GM12878 (cell line): ENCODE data around the gene ACER3. TPM values are rescaled to one million over a fixed set of nuclear protein-coding genes. Genes with fewer than 3 reads are reported as not detected.

Source experiments
- ATAC-seq: fragments of 200-7000 bp; cut with Tn5 transposase; 3 replicates; pipeline ENCODE4 v1.9.1; 2020; ENCODE audit warnings: mild to moderate bottlenecking, moderate library complexity
- BruUV-seq: library from RNA; stranded (reverse); fragments of 400-500 nt; replicated peaks from 2 replicates; lab custom pipeline; 2021; lab: Mats Ljungman, UMichigan
- CTCF ChIA-PET: fragments of 300-600 bp; sonication (Branson Sonifier 250); formaldehyde crosslinking; extraction: SDS; loops from one replicate; lab custom pipeline; 2021; ENCODE audit warnings: inconsistent platforms; lab: Yijun Ruan, JAX
- POLR2A ChIA-PET: fragments of 350-600 bp; formaldehyde crosslinking; extraction: SDS; loops from one replicate; lab custom pipeline; 2021; ENCODE audit warnings: inconsistent platforms; lab: Charles Lee
- RAD21 ChIA-PET: fragments of 300-600 bp; sonication (Branson Sonifier 250); formaldehyde crosslinking; loops from one replicate; lab custom pipeline; 2023; ENCODE audit warnings: antibody characterized with exemption; ENCODE audit not compliant: unreplicated experiment; lab: Charles Lee
- SMC1A ChIA-PET: fragments of 300-600 bp; sonication (Branson Sonifier 250); formaldehyde crosslinking; loops from one replicate; lab custom pipeline; 2023; ENCODE audit not compliant: unreplicated experiment, uncharacterized antibody; lab: Charles Lee
- DNase-seq: peaks from one replicate; pipeline ENCODE4 v3.0.0-alpha.2; 2011; ENCODE audit warnings: low read depth, low spot score
- FAIRE-seq: peaks from 3 replicates; lab custom pipeline; 2011; peaks lifted over from hg19 to GRCh38; lab: Jason Lieb, UNC
- H2AFZ ChIP-seq: 2 replicates; pipeline ENCODE4 v1.6.0; 2011; ENCODE audit warnings: low read depth, low read length, control low read depth; ENCODE audit not compliant: control insufficient read depth
- H3K27ac ChIP-seq: 2 replicates; pipeline ENCODE4 v1.5.1; 2011; ENCODE audit warnings: control low read depth; ENCODE audit not compliant: control insufficient read depth, insufficient read depth
- H3K27me3 ChIP-seq, 2 experiments: replicated peaks in 1 of 2; 2 replicates each; pipeline versions ENCODE4 v1.6.0 to v1.6.1; 2011; ENCODE audit warnings: low read length in 1 of 2; ENCODE audit not compliant: control insufficient read depth in 2 of 2, insufficient read depth in 2 of 2
- H3K36me3 ChIP-seq, 2 experiments: 2 replicates each; pipeline ENCODE4 v1.5.1; 2011; ENCODE audit warnings: low read length in 1 of 2; ENCODE audit not compliant: control insufficient read depth in 2 of 2, insufficient read depth in 2 of 2
- H3K4me1 ChIP-seq: 2 replicates; pipeline ENCODE4 v1.6.1; 2011; ENCODE audit warnings: mild to moderate bottlenecking, low read length, moderate library complexity, mixed read lengths; ENCODE audit not compliant: control insufficient read depth, insufficient read depth
- H3K4me2 ChIP-seq: 2 replicates; pipeline ENCODE4 v1.6.0; 2011; ENCODE audit warnings: control low read depth; ENCODE audit not compliant: control insufficient read depth, insufficient read depth
- H3K4me3 ChIP-seq: fragments of 200-600 bp; sonication (generic); 2 replicates; pipeline ENCODE4 v1.5.1; 2016
- H3K79me2 ChIP-seq: 2 replicates; pipeline ENCODE4 v1.6.0; 2011; ENCODE audit warnings: low read length; ENCODE audit not compliant: control insufficient read depth, insufficient read depth
- H3K9ac ChIP-seq: 2 replicates; pipeline ENCODE4 v1.8.0; 2011; ENCODE audit warnings: low read length, control low read depth, mixed read lengths; ENCODE audit not compliant: control insufficient read depth, insufficient read depth
- H3K9me3 ChIP-seq: replicated peaks from 3 replicates; pipeline ENCODE4 v1.5.1; 2011; ENCODE audit warnings: mild to moderate bottlenecking, low read length; ENCODE audit not compliant: control insufficient read depth, insufficient read depth
- H4K20me1 ChIP-seq: 2 replicates; pipeline ENCODE4 v1.6.0; 2011; ENCODE audit not compliant: control insufficient read depth, insufficient read depth
- FOXK2 ChIP-seq: fragments of 450-650 bp; IDR thresholded peaks from 2 replicates; pipeline ENCODE4 v1.6.1; 2017; ENCODE audit warnings: mild to moderate bottlenecking, moderate library complexity
- NBN ChIP-seq: fragments of 450-650 bp; IDR thresholded peaks from 2 replicates; pipeline ENCODE4 v1.6.1; 2016
- PKNOX1 ChIP-seq: fragments of 450-650 bp; IDR thresholded peaks from 2 replicates; pipeline ENCODE4 v1.6.1; 2016; ENCODE audit warnings: mild to moderate bottlenecking
- REST ChIP-seq: IDR thresholded peaks from 2 replicates; pipeline ENCODE4 v1.6.1; 2012; ENCODE audit warnings: mild to moderate bottlenecking, low read depth, low read length
- RUNX3 ChIP-seq: IDR thresholded peaks from 2 replicates; pipeline ENCODE4 v1.6.1; 2012; ENCODE audit warnings: low read length, inconsistent platforms
- WRNIP1 ChIP-seq: IDR thresholded peaks from 2 replicates; pipeline ENCODE4 v1.6.1; 2011; ENCODE audit warnings: low read depth, low read length, improper control_type of control experiment, borderline replicate concordance
- YBX1 ChIP-seq: fragments of 450-650 bp; IDR thresholded peaks from 2 replicates; pipeline ENCODE4 v1.6.1; 2016; ENCODE audit warnings: antibody characterized with exemption
- WGBS: methylation state at CpG from one replicate; pipeline ENCODE4 v1.1.6; 2016; ENCODE audit warnings: low lambda C conversion rate; ENCODE audit not compliant: insufficient replicate concordance, insufficient coverage; ENCODE audit errors: missing lambda C conversion rate; 5-methylcytosine and 5-hydroxymethylcytosine counted together
- in situ Hi-C: fragments of 300-500 bp; cut with MboI; formaldehyde crosslinking; loops from 9 replicates; pipeline ENCODE4 v1.14.3; 2018; ENCODE audit warnings: mixed read lengths
- intact Hi-C: fragments of 100-400 bp; cut with micrococcal nuclease; formaldehyde crosslinking; loops from one replicate; pipeline ENCODE4 v1.14.2; 2022; ENCODE audit not compliant: unreplicated experiment
- polyA plus RNA-seq, 11 experiments: library from polyadenylated mRNA; depleted of rRNA in 4 of 11; unstranded in 6 of 11; stranded (reverse) in 5 of 11; fragments of >200 nt; fragmentation: Nextera tagmentation in 4 of 11; fragmentation: Illumina TruSeq in 1 of 11; extraction: Ambion mirVana in 4 of 11; extraction: Trizol in 1 of 11; gene quantifications; 1 replicate in 1 of 11; 2 replicates in 10 of 11; pipeline versions ENCODE4 v1.2.1 to v1.2.3, GENCODE V29; 2011 to 2016; ENCODE audit warnings: inconsistent platforms in 2 of 11, missing spikeins in 2 of 11, low read depth in 1 of 11
- total RNA-seq, 4 experiments: library from RNA; depleted of rRNA in 3 of 4; stranded (reverse); fragments of >200 nt in 3 of 4; fragmentation: Illumina TruSeq in 1 of 4; extraction: Trizol in 1 of 4; gene quantifications; 2 replicates each; pipeline versions ENCODE4 v1.2.1 to v1.2.3, GENCODE V29; 2013 to 2021
- TF ChIP-seq, protein P1 (sequence below): fragments of 450-650 bp; IDR thresholded peaks from 2 replicates; pipeline ENCODE4 v1.6.1; 2017; ENCODE audit warnings: mild to moderate bottlenecking

Gene ACER3
- total and polyA plus RNA-seq, 10 of the 15 experiments (the other 5 are each of a cell fraction or from before 2014, with no cell fraction given) = 2.8 to 17.4 (median 10.3) TPM

- Histone ChIP-seq H3K36me3 (no peaks in the 10 kb centered on the region), H2AFZ (no peak overlapping the region), H3K4me1 (no peaks in the 10 kb centered on the region), H3K4me3 (no peak overlapping the region), H3K79me2 (no peaks in the 10 kb centered on the region), H3K9ac (no peak overlapping the region), H3K9me3 (no peaks in the 10 kb centered on the region), H3K27ac (no peak overlapping the region), H4K20me1 (no peaks in the 10 kb centered on the region), H3K27me3 (no peaks in the 10 kb centered on the region), H3K4me2 (no peak overlapping the region)
- RAD21 ChIA-PET = interaction anchor here (0.6 to 1.3 kb wide), 2 partner anchors 45 to 70 kb away, joined by 3 read pairs; no protein-coding TSS in a partner anchor
- no peak for FAIRE-seq
- in situ Hi-C loops (no loop called here), intact Hi-C loops (no loop called here)
- CTCF ChIA-PET = interaction anchor here (1.7 to 3.6 kb wide), 2 partner anchors 70 to 101 kb away, joined by 4 to 23 read pairs; no protein-coding TSS in a partner anchor
- ATAC-seq = no peak
- no peak for TF ChIP-seq FOXK2
- TF ChIP-seq NBN = no peak
- TF ChIP-seq, protein P1, sequence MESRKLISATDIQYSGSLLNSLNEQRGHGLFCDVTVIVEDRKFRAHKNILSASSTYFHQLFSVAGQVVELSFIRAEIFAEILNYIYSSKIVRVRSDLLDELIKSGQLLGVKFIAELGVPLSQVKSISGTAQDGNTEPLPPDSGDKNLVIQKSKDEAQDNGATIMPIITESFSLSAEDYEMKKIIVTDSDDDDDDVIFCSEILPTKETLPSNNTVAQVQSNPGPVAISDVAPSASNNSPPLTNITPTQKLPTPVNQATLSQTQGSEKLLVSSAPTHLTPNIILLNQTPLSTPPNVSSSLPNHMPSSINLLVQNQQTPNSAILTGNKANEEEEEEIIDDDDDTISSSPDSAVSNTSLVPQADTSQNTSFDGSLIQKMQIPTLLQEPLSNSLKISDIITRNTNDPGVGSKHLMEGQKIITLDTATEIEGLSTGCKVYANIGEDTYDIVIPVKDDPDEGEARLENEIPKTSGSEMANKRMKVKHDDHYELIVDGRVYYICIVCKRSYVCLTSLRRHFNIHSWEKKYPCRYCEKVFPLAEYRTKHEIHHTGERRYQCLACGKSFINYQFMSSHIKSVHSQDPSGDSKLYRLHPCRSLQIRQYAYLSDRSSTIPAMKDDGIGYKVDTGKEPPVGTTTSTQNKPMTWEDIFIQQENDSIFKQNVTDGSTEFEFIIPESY = no peak
- TF ChIP-seq PKNOX1 = no peak
- TF ChIP-seq REST = no peak
- no peak for TF ChIP-seq WRNIP1
- TF ChIP-seq YBX1 = no peak
- TF ChIP-seq RUNX3 = no peak
- BruUV-seq = no TSS peak
- DNase-seq = no peak
- POLR2A ChIA-PET = no interaction called here
- WGBS = 98% methylated on average over 2 of the region's 2 CpGs
- SMC1A ChIA-PET = interaction anchor here (0.7 to 1.6 kb wide), 2 partner anchors 102 to 103 kb away, joined by 3 read pairs; no protein-coding TSS in a partner anchor
These were observed 160.0 kb downstream of the ACER3 start for GRCh38 chr11:77020734-77021133.
